NCI-H82 treated with DMSO at 0.1 percent for 48 hours (cell line): ENCODE results near the gene TNS3.

Experiments
- DNase-seq: peaks from one replicate; lab custom pipeline; 2025; ENCODE audit not compliant: unreplicated experiment; lab: John Stamatoyannopoulos, UW

Gene TNS3

DNA sequence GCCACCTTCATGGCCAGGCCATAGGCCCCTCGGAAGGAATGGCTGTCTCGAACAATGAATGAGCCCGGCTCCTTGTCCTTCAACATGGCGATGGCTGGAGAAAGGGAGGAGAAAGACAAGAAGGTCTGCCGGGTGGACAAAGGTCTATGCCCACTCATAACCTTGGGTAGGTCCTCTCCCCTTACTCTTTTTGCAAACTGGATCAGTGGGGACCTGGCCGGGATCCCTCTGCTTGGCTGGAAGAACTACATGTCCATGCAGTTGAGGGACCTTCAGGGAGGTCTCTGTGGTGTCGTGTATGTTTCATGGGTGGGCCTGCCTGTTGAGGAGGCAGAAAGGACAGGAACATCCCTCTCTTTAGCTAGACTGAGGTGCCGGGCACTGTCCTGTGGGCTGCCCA lies 284.8 kb downstream of the TNS3 start:
- no peak for DNase-seq

DNA sequence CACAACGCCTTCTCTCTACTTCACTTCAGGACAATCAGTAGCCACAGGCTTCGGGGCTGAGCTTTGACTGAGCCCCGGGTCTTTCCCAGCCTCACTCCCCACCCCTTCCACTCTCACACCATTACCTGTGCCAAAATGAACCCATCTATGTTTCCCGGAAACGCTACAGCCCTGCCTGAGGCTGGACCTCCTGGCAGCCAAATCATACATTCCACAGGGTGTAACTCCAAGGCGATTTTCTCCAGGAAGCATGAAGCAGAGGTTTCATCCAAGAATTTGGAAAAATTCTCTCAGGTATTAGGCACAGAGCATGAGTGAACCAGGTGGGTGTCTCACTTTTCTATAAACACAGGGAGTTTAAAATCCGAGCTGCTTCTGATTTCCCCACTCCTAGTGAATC lies 286.3 kb downstream of the TNS3 start:
- no peak for DNase-seq

DNA sequence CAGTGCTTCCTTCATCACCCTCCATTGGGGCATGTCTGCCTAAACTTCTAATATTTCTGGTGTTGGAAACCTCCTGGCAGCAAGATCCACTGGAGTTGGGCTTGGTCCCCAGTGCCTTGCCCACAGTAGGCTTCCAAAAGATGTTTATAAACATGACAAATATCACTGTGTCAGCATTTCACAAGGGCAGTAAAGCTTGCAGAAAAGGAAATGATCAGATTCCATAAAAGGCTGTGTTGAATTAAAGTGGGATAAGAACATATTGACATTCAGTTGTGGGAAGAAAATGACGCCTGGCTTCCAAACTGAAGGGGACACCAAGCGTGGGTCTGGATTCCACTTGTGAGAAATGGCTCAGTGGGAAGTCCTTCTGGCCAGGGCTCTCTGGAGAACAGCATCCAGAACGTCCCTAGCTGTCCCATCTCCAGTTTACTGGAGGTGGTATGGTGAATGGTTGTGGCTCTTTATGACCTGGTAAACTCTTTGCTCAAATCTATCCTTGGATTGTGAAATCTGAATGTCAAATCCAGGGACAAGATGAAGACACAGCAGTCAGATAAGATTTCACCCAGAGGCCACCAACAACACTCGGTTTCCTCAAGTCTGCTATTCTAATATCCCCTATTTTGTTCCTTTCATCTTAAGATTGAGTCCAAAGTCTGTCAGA lies 287.2 kb downstream of the TNS3 start:
- no peak for DNase-seq

DNA sequence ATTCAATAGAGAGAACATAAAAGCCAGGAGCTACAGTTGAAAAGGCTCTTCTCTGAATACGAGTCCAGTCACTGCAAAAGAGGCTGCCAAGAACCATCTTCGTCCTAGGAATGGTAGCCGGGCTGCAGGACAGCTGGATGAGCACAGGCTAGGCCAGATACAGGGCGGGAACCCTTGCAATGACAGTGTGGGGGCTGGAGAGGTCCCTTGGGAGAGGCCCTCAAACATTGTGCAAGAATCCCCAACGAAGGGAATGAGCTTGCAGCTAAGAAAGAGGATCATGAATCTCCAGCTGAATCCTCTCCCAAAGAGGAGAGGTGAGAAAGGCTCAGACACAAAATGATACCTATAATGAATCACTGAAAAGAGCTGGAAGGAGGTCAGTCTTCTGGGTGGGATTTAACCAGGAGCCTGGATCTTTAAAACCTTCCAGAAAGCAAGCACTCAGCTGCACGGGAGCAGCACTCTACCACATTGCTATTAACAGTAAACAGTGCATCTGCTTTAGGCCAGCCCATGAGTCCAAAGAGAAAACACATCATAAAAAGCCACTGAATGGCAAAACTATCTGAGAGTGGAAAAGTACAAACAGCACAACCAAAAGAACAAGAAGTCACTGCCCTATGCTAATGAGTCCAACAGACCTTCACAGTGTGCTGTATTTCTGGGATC lies 287.9 kb downstream of the TNS3 start:
- DNase-seq: no peak

GRCh38 chr7:47292832-47293309 lies 289.0 kb downstream of the TNS3 start:
- no peak for DNase-seq

- DNase-seq: no peak
These were observed 290.3 kb downstream of the TNS3 start for GRCh38 chr7:47291461-47292081.

DNA sequence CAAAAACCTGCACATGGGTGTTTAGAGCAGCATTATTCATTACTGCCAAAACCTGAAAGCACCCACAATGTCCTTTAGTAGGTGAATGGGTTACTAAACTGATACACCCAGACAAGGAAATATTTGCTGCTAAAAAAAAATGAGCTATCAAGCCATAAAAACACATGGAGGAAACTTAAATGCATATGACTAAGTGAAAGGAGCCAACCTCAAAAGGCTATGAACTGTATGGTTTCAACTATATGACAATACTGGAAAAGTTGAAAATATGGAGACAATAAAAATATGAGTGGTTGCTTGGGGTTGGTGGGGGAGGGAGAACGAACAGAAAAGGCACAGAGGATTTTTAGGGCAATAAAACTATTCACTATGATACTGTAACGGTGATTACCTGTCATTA lies 291.0 kb downstream of the TNS3 start:
- no peak for DNase-seq

DNA sequence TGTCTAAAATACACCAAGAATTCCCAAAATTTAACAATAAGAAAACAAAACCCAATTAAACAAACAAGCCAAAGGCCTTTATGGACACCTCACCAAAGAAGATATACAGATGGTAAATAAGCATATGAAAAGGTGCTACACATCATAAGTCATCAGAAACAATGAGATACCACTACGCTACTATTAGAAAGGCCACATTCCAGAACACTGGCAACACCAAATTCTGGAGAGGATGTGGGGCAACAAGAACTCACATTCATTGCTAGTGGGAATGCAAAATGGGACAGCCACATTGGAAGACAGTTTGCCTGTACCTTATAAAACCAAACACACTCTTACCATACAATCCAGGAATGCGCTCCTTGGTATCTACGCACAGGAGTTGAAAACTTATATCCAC lies 291.4 kb downstream of the TNS3 start:
- no peak for DNase-seq

DNA sequence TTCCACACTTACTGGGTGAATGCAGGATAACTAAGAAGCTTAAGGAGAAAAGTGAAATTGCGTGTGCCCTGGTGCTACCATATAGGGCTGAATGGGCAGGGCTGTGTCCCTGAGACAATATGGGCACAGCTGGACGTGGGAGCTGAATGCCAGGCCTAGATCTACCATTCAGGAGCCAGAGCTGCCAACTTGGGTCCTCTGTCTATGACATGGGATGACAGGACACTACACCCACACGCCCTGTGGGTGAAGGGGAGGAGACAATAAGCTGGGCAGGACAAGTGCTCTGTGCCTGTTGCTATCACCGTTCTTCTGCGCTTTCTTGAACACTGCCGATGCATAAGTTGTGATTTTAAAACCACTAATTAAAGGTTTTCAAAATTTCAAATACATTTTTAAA lies 293.9 kb downstream of the TNS3 start:
- no peak for DNase-seq

- no peak for DNase-seq
These were observed 295.9 kb downstream of the TNS3 start for GRCh38 chr7:47285860-47286491.

- no peak for DNase-seq
These were observed 296.9 kb downstream of the TNS3 start for GRCh38 chr7:47284691-47285635.

GRCh38 chr7:47283497-47284131 lies 298.3 kb downstream of the TNS3 start:
- DNase-seq: no peak

- DNase-seq: no peak
These were observed 299.0 kb downstream of the TNS3 start for GRCh38 chr7:47282790-47283496.

GRCh38 chr7:47281966-47282643 lies 299.8 kb downstream of the TNS3 start:
- DNase-seq: no peak

GRCh38 chr7:47281161-47281560 lies 300.8 kb downstream of the TNS3 start:
- no peak for DNase-seq

DNA sequence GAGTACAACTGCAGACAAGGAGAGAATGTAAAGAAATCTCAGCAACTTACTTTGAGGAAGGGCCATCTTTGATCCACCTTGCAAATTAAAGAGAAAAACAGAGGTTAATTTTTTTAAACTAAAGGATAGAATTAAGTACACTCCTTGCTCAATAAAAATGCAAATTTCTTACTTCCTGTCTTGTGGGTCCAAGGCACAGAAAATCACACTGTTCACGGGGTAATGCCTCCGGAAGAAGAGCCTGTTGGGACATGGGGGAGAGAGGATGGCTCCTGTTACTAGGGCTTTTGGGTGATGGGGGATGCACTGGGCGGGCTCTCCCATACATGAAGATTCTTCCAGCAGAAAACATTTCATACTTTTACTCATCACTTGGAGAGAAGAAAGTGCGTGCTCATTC lies 301.8 kb downstream of the TNS3 start:
- no peak for DNase-seq

DNA sequence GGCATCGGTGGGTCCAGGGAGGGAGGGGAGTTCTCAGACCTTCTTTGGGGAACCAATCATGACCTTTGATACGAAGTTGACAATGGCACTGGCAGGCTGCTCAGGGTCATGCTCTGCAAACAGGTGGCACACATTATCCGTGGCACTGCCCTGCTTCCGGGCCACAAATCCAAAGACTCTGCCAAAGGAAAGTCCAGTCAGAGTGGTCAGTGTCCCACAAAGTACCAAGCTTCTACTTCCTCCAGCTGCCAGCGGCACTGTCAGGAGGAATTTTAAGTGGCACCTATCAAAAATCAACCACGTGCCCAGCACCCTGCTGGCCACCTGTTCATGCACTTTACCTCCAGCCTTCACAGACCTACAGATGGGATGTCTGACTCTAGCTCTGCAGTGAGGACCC lies 303.9 kb downstream of the TNS3 start:
- DNase-seq: no peak

DNA sequence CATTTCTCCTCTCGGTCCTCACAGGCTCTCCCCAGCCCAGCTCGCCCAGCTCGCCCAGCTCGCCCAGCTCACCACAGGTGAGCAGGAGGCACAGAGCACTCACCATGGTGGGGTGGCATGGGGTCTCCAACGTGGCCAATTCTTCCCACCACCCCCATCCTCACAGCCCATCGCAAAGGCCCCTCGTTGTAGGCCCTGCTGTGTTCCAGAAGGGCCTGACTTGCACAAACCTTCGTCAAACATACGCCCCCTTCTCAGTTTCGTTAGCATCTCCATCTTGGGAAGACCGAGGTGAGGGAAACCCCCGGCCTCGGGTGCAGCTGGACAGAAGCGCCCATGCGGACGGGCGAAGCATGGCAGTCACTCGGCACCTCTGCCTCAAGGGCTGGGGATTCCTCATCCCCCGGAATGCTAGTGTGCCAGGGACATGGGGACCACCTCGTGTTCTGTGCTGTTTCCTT lies 304.6 kb downstream of the TNS3 start:
- no peak for DNase-seq
